OCI-LY3 (cell line): ENCODE data around the gene IP6K2.

Source experiments
- H2AFZ ChIP-seq: fragments of 200-600, 300-600 bp; shearing (Covaris generic); 2 replicates; pipeline ENCODE4 v1.6.0; 2014; ENCODE audit warnings: antibody characterized with exemption, low read depth, low read length
- H3K27ac ChIP-seq: fragments of 200-600, 300-600 bp; sonication (generic); 2 replicates; pipeline ENCODE4 v1.5.1; 2014; ENCODE audit warnings: mild to moderate bottlenecking, low read length, moderate library complexity, mixed read lengths
- H3K27me3 ChIP-seq: fragments of 200-600, 300-600 bp; sonication (generic); 2 replicates; pipeline ENCODE4 v1.6.1; 2014; ENCODE audit warnings: low read depth, low read length, mixed read lengths
- H3K36me3 ChIP-seq: fragments of 200-600, 300-600 bp; sonication (generic); replicated peaks from 2 replicates; pipeline ENCODE3; 2014; ENCODE audit warnings: low read depth, low read length, mixed read lengths
- H3K4me1 ChIP-seq: fragments of 300-600, 200-600 bp; sonication (generic); 2 replicates; pipeline ENCODE4 v1.6.1; 2014; ENCODE audit warnings: low read length, mixed read lengths
- H3K4me2 ChIP-seq: fragments of 200-600, 300-600 bp; sonication (generic); 2 replicates; pipeline ENCODE4 v1.6.1; 2014; ENCODE audit warnings: low read length, mixed read lengths
- H3K4me3 ChIP-seq: fragments of 300-600, 200-600 bp; sonication (generic); 2 replicates; pipeline ENCODE4 v1.5.1; 2014; ENCODE audit warnings: antibody characterized with exemption, mild to moderate bottlenecking, low read length, moderate library complexity
- H3K79me2 ChIP-seq: fragments of 300-600, 200-600 bp; shearing (Covaris generic); 2 replicates; pipeline ENCODE4 v1.6.1; 2014; ENCODE audit warnings: mild to moderate bottlenecking, low read length, mixed read lengths
- H3K9ac ChIP-seq: fragments of 300-600, 200-600 bp; shearing (Covaris generic); 2 replicates; pipeline ENCODE4 v1.6.0; 2014; ENCODE audit warnings: mild to moderate bottlenecking, low read length, moderate library complexity
- H3K9me3 ChIP-seq: fragments of 200-600, 300-600 bp; shearing (Covaris generic); 2 replicates; pipeline ENCODE4 v1.6.1; 2014; ENCODE audit warnings: low read length, mixed read lengths; ENCODE audit not compliant: insufficient read depth
- H4K20me1 ChIP-seq: fragments of 200-600, 300-600 bp; sonication (generic); 2 replicates; pipeline ENCODE4 v1.6.1; 2016; ENCODE audit warnings: low read length, mixed read lengths; ENCODE audit not compliant: insufficient read depth
- EZH2phosphoT487 ChIP-seq: fragments of 200-600 bp; shearing (Covaris generic); IDR thresholded peaks from 2 replicates; pipeline ENCODE4 v1.6.1; 2018; ENCODE audit warnings: antibody characterized with exemption, mixed run types, low read depth
- TF ChIP-seq, protein P1 (sequence below): fragments of 200-600, 300-600 bp; sonication (generic); IDR thresholded peaks from 2 replicates; pipeline ENCODE4 v1.5.1; 2014; ENCODE audit warnings: antibody characterized with exemption, low read length, low read depth

Gene IP6K2

DNA sequence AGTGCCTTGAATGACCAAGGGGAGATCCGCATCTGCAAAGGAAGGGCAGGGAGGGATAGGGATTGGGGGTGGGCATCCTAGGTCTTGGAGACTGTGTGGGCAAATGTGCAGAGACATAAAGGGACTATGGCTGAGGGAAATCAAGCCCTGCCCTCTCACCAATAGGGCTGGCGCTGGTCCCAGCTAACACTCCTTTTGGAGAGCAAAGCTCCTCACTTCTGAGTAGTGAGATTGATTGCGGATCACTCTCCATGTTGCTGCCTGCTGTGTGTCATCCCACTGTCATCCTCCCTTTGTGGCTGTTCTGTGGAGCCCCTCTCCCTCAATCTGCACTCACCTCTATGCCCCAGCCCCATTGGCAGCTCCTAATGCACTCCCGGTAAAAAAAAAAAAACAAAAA is 52.1 kb downstream of the IP6K2 start:
- TF ChIP-seq, protein P1, sequence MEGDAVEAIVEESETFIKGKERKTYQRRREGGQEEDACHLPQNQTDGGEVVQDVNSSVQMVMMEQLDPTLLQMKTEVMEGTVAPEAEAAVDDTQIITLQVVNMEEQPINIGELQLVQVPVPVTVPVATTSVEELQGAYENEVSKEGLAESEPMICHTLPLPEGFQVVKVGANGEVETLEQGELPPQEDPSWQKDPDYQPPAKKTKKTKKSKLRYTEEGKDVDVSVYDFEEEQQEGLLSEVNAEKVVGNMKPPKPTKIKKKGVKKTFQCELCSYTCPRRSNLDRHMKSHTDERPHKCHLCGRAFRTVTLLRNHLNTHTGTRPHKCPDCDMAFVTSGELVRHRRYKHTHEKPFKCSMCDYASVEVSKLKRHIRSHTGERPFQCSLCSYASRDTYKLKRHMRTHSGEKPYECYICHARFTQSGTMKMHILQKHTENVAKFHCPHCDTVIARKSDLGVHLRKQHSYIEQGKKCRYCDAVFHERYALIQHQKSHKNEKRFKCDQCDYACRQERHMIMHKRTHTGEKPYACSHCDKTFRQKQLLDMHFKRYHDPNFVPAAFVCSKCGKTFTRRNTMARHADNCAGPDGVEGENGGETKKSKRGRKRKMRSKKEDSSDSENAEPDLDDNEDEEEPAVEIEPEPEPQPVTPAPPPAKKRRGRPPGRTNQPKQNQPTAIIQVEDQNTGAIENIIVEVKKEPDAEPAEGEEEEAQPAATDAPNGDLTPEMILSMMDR, result no peak
- no peak for TF ChIP-seq EZH2phosphoT487
- no peak overlapping the region for H3K4me2 ChIP-seq
- no peaks in the 10 kb centered on the region for H3K79me2 ChIP-seq
- no peak overlapping the region for H3K27ac ChIP-seq
- H4K20me1 ChIP-seq, result no peaks in the 10 kb centered on the region
- H3K36me3 ChIP-seq, result peaks cover 28% of the 10 kb centered on the region
- H3K27me3 ChIP-seq, result no peaks in the 10 kb centered on the region
- no peaks in the 10 kb centered on the region for H3K4me1 ChIP-seq
- H3K9ac ChIP-seq, result no peak overlapping the region
- H3K9me3 ChIP-seq, result no peaks in the 10 kb centered on the region
- H3K4me3 ChIP-seq, result no peak overlapping the region
- H2AFZ ChIP-seq, result no peak overlapping the region

DNA sequence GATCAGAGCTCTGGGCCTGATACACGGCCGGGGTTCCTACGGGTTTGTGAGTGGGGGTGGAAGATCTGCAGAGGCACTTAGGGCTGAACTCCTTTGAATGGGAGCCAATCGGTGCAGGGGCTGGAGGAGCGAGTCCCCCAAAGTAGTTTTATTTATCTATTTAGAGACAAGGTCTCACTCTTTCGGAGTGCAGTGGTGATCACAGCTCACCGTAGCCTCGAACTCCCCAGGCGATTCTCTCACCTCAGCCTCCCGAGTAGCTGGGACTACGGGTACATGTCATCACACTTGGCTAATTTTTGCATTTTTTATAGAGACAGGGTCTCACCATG is 52.7 kb downstream of the IP6K2 start:
- H3K4me1 ChIP-seq, result no peaks in the 10 kb centered on the region
- no peaks in the 10 kb centered on the region for H3K9me3 ChIP-seq
- no peak overlapping the region for H3K27ac ChIP-seq
- H3K4me3 ChIP-seq, result no peak overlapping the region
- TF ChIP-seq, protein P1, result no peak
- TF ChIP-seq EZH2phosphoT487, result no peak
- no peak overlapping the region for H3K4me2 ChIP-seq
- no peaks in the 10 kb centered on the region for H3K79me2 ChIP-seq
- no peak overlapping the region for H2AFZ ChIP-seq
- H3K27me3 ChIP-seq, result no peaks in the 10 kb centered on the region
- H4K20me1 ChIP-seq, result no peaks in the 10 kb centered on the region
- H3K9ac ChIP-seq, result no peak overlapping the region
- H3K36me3 ChIP-seq, result peaks cover 28% of the 10 kb centered on the region

DNA sequence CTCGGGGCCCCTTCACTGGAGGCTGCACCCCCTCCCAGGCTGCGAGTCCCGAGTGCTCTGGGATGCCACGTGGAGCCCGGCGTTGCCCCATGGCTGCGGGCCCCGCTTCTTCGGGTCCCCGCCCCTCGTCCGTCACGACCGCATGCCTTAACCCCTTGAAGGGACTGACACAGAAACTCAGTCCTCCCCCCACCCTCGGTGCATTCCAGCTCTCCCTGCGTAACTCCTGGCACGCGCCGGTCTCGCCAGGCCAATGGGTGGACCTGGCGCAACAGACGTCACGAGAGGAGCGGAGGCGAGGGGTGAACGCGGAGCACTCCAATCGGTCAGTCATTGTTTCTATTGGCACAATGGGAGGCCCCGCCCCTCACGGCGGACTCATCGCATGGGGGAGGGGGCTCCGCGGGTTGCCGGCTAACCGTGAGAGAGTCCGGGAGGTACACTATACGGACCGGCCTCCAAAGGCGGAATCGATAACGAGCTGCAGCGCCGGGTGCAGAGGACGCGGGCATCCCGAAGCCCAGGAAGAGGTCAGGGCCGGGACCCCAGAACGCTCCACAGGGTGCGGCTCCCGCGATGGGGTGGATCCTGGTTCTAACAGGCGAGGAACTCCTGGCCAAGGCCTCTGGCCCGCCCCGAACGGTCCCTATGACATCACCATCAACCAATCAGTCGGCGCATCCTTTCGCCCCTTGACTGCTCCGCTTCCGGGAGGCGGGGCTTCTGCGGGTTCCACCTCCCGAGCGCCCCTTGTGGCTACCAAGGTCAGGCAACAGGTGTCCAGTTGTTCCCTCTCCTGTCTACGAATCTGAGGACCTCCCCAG is 53.3 kb downstream of the IP6K2 start:
- H3K27me3 ChIP-seq, result no peaks in the 10 kb centered on the region
- TF ChIP-seq, protein P1, result no peak
- H3K9ac ChIP-seq, result no peak overlapping the region
- H4K20me1 ChIP-seq, result no peaks in the 10 kb centered on the region
- no peak overlapping the region for H3K4me3 ChIP-seq
- H3K79me2 ChIP-seq, result no peaks in the 10 kb centered on the region
- no peaks in the 10 kb centered on the region for H3K9me3 ChIP-seq
- peaks cover 28% of the 10 kb centered on the region for H3K36me3 ChIP-seq
- no peak overlapping the region for H3K4me2 ChIP-seq
- no peak overlapping the region for H2AFZ ChIP-seq
- H3K27ac ChIP-seq, result no peak overlapping the region
- no peaks in the 10 kb centered on the region for H3K4me1 ChIP-seq

DNA sequence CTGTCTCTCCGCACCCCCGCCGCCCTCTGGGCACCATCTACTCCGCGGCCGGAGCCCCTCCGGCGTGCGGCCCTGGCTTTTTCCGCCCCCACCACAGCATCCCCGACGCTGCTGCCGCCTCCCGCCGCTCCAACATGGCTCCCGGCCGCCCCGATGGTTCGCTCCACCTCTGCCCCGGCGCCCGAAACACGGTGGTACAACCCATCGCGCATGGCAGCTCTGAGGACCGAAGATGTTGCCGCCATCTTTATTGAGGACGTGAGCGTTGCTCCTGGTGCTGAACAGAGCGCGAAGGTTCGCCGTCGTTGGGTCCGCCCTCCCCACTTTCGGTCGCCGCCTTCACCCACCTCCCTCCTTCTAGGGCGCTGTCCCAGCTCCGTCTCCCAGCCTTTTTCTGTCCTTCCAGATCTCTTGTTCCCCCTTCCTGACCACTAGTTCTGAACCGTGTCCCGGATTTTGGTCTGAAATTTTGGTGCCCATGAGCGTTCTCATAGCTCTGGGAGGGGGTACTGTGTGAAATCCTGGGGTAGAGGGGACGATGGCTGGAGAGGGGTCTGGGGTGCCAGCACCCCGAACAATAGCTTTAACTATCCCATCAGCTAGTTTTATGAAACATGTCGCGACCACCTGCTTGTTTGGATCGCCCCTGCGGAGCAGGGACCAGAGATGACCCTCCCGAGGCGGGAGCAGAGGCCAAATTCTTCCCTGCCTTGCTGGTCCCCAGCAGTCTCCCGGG is 54.1 kb downstream of the IP6K2 start, which contains the start of gene CELSR3:
CELSR3 (minus strand) TSS at position 134 of the 736 bp plus-strand sequence. CDS start 252 bp downstream, outside the sequence.
- no peak within 1 kb of the TSS for H2AFZ ChIP-seq

More for the DNA sequence above, 54.1 kb downstream of the IP6K2 start, which contains the start of gene CELSR3:
- TF ChIP-seq, protein P1, result no peak
- TF ChIP-seq EZH2phosphoT487, result no peak
- Histone ChIP-seq H4K20me1 (no peaks in the 10 kb centered on the region), H3K27me3 (no peaks in the 10 kb centered on the region), H3K36me3 (peaks cover 22% of the 10 kb centered on the region), H3K4me1 (no peaks in the 10 kb centered on the region), H3K4me2 (no peak within 1 kb of the TSS), H3K9ac (no peak within 1 kb of the TSS), H3K9me3 (no peaks in the 10 kb centered on the region), H3K4me3 (no peak within 1 kb of the TSS), H3K79me2 (no peaks in the 10 kb centered on the region), H3K27ac (no peak within 1 kb of the TSS)
